Placental pericyte (primary cell): ENCODE results near the gene TUBA1A. TPM values are rescaled to one million over a fixed set of nuclear protein-coding genes. Genes with fewer than 3 reads are reported as not detected.

Experiments used
- small RNA-seq: library from RNA; depleted of rRNA; stranded (forward); fragments of <200 nt; gene quantifications from one replicate; pipeline ENCODE3, GENCODE V24; 2012; ENCODE audit warnings: low replicate concordance
- total RNA-seq: library from RNA; depleted of rRNA; stranded (reverse); fragments of >200 nt; gene quantifications from 2 replicates; pipeline ENCODE4 v1.2.3, GENCODE V29; 2012

The TUBA1A gene
- total RNA-seq = 185 and 1,342 TPM in 2 replicates

DNA sequence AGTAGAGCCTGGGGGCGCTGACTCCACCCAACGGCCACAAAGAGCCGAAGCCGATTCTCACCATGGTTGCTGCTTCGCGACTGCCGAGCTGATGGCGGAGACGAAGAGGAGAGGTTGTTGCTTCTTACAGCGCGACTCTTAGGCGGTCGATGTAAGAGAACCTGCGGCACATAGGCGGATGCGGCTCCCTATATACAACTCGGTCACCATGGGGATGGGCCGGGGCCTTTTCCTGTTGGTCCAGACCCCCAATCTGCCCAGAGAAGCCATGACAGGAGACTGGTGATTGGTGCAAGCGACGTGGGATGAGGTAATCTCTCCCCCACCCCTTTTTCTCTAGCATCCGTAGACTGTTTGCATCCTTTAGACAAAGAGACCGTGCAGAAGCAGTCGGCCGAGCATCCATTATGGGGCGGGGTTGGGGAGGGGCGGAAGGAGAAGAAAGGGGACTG is at the start of gene TUBA1A:
Gene TUBA1A, minus strand, starts transcription at position 165 of the 452 bp plus-strand sequence. Its CDS starts 101 bp downstream, at position 64.

Small RNA genes within 50 kb of the gene (small RNA-seq; reads per million reads assigned to genes)
- not detected for gene RF00017

Other genes starting within 250 kb of the TUBA1A start
- 74.4 and 88.6 TPM in 2 replicates for gene ARF3, start 231.6 kb downstream of the TUBA1A start, total RNA-seq
- under 0.01 TPM in 1 of 2 replicates, not detected in the other for gene WNT10B, start 217.3 kb downstream of the TUBA1A start, total RNA-seq
- not detected in 2 replicates for gene WNT1, start 210.8 kb downstream of the TUBA1A start, total RNA-seq
- gene DDN, start 189.7 kb downstream of the TUBA1A start, total RNA-seq = 0.14 TPM in 1 of 2 replicates, not detected in the other
- 69.4 and 86.2 TPM in 2 replicates for gene PRKAG1, start 170.3 kb downstream of the TUBA1A start, total RNA-seq
- 42.5 and 43.3 TPM in 2 replicates for gene KMT2D, start 128.3 kb downstream of the TUBA1A start, total RNA-seq
- gene RHEBL1, start 119.1 kb downstream of the TUBA1A start, total RNA-seq = 0.22 and 1.6 TPM in 2 replicates
- gene DHH, start 94.3 kb downstream of the TUBA1A start, total RNA-seq = under 0.01 TPM in 2 replicates
- gene LMBR1L, start 78.2 kb downstream of the TUBA1A start, total RNA-seq = 60.3 and 72.0 TPM in 2 replicates
- gene TUBA1B, start 57.7 kb downstream of the TUBA1A start, total RNA-seq = 336 and 3,581 TPM in 2 replicates
- 372 and 1,859 TPM in 2 replicates for gene TUBA1C, start 76.0 kb upstream of the TUBA1A start, total RNA-seq
- not detected in 2 replicates for gene PRPH, start 106.1 kb upstream of the TUBA1A start, total RNA-seq
- gene TROAP, start 134.2 kb upstream of the TUBA1A start, total RNA-seq = 0.44 and 23.9 TPM in 2 replicates
- under 0.01 and 0.14 TPM in 2 replicates for gene C1QL4, start 148.1 kb upstream of the TUBA1A start, total RNA-seq
- 1.1 and 2.1 TPM in 2 replicates for gene DNAJC22, start 157.8 kb upstream of the TUBA1A start, total RNA-seq
- gene SPATS2, start 178.4 kb upstream of the TUBA1A start, total RNA-seq = 27.4 and 54.0 TPM in 2 replicates